Measurements from ENCODE around the gene RHOD.

DNA sequence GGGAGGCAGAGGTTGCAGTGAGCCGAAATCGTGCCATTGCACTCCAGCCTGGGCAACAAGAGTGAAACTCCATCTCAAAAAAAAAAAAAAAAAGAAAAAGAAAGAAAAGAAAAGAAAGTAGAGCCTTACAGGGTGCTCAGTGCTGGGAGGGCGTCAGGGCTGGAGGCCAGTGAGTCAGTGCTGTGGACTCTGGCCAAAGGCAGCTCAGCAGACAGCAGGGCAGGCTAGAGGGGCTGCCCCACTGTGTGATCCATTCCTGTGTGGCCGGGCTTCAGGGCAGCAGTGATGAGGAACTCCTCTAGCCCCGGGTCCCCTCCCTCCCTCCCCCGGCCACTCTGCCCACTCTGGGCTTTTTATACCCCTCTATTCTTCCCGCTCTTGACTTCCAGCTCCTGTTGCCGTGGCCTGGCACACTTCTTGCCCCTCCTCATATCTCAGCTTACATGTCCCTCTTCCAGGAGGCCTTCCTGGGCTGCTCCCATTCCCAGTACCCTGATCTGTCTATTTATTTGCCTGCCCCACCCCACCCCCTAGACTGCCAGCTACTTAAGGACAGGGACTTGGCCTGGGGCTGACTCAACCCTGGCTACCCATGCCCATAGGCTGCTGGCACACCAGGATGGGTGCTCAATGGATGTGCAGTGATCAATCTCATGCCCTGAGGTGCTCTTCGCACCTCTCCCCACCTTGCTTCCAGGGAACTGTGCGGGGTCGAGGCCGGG, 23.7 kb upstream of the RHOD start:
- no peak for TF ChIP-seq POLR2A (IDR thresholded peaks at IDR 0.05)
- TF ChIP-seq, protein P1, sequence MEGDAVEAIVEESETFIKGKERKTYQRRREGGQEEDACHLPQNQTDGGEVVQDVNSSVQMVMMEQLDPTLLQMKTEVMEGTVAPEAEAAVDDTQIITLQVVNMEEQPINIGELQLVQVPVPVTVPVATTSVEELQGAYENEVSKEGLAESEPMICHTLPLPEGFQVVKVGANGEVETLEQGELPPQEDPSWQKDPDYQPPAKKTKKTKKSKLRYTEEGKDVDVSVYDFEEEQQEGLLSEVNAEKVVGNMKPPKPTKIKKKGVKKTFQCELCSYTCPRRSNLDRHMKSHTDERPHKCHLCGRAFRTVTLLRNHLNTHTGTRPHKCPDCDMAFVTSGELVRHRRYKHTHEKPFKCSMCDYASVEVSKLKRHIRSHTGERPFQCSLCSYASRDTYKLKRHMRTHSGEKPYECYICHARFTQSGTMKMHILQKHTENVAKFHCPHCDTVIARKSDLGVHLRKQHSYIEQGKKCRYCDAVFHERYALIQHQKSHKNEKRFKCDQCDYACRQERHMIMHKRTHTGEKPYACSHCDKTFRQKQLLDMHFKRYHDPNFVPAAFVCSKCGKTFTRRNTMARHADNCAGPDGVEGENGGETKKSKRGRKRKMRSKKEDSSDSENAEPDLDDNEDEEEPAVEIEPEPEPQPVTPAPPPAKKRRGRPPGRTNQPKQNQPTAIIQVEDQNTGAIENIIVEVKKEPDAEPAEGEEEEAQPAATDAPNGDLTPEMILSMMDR (IDR thresholded peaks at IDR 0.05): no peak
